GM19035 (cell line): Measurements from ENCODE around the gene CNTNAP4.

ENCODE experiments used
- ATAC-seq: cut with Tn5 transposase; IDR thresholded peaks from one replicate; pipeline ENCODE4 v1.9.1; 2021; ENCODE audit not compliant: unreplicated experiment

Gene CNTNAP4

DNA sequence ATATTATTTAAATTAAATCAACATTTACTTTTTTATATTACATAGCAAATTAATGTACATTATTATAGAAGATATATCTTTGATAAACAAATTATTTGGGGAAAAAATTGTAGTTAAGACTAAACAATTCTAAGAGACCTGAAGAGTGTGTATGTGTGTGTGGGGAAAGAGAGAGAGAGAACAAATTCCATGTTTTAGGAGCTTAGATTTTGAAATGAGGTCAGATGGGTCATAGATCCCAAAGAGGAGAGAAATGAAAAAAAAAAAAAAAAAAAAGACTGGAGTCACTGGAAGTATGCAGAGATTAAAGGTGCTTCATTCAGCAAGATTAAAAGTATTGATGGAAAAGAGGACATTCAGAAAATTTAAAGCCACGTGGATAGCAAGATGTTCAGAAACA lies 206.8 kb downstream of the CNTNAP4 start:
- no peak for ATAC-seq

DNA sequence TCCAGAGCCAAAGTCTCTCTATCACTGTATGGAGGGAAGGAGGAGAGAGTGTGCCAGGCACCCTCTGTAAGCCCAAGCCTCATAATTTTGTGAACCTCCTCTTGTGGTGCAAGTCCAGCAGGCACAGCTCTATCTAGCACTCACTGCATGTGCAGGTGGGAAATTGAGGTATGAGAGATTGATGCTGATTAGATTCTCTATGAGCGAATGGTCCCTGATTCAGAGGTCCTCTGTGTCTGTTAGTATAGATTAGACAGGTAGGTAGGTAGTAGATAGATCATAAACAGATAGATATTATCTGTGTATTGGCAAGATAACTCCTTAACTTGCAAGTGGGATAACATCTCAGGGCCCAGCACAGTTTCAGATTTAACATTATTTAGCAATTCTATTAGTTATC lies 209.5 kb downstream of the CNTNAP4 start:
- no peak for ATAC-seq

GRCh38 chr16:76487411-76488064 lies 210.3 kb downstream of the CNTNAP4 start:
- ATAC-seq, result no peak

DNA sequence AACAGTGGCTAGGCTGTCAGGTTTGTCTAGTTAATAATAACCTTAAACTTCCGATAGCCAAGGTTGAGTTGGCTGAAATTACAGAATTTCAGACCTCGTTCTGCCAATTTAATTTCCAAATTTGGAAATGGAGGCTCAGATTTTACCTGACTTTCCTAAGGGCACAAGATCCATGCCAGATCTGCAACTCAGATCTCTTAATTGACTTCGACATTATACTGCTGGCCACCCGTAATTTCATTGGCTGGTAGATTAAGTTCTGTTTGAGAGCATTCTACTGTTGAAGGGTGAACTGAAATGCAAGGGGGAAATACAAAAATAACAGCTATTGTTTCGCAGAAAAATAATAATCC lies 210.8 kb downstream of the CNTNAP4 start:
- ATAC-seq, result no peak

DNA sequence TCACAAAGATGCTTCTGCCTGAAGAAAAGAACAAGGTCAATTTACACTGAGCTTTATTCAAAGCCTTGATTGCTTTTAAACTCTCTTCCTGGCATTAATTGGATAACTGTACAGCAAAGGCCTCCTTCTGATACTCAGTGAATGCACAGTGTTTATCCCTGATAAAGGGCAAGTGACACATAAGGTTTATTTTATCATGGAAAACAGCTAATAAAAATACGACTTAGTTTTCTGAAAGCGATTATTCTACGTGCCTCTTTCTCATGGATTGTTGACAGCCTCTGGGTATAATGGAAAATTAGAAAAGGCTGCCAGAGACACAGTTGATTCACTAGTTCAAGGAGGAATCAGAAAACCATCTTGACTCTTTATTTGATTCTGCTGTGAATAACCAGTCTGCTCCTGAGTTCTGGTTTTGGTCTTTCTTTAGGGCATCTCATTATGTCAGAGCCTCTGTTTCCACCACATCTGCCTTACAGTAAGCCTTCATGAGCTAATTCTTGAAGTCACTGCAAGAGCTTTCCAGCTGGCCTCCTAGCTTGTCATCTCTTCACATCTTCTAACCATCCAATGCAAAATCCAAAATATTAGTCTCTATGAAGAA lies 212.9 kb downstream of the CNTNAP4 start:
- ATAC-seq, result no peak

DNA sequence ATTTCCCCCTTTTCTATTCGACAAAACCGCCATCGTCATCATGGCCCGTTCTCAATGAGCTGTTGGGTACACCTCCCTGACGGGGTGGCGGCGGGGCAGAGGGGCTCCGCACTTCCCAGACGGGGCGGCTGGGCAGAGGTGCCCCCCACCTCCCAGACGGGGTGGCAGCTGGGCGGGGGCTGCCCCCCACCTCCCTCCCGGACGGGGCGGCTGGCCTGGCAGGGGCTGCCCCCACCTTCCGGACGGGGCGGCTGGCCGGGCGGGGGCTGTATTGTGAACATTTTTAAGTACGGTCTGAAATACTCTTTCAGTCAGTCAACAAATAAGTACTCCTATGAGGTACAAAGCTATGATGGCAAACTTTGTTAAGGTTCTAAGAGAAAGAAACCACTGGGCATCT lies 222.8 kb downstream of the CNTNAP4 start:
- no peak for ATAC-seq

DNA sequence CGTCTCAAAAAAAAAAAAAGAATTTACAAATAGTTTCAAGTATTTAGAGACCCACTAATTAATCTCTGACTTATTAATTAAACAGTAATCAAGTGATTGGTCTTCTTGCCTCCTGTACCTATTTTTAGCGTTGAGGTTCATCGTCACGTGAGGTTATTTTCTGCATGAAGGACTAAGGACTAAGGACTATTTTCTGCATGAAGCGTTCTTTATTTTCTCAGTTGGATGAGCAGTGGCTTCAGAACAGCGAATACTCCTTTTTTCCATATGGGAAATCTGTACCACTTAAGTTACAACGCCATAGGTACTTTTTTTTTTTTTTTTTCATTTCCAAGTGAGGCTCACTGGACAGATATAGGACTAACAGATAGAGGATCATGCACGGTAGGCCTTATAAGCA lies 224.9 kb downstream of the CNTNAP4 start:
- ATAC-seq, result no peak

DNA sequence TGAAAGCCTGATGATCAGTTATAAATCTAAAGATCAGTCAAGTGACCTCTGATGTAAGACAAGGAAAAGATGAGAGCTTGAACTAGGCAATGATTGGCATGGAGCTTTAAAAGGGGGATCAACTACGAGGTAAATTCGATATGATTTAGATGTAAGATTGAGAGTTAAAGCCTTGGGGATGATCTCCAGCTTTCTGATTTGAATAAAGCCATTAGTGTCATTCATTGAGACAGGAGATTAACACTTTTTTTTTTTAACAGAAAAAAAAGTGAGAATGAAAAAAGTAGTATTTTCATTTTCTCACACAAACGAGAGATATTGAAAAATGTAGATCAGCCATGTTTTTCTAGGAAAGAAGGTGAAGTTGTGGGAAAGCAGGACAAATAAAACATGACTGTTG lies 225.4 kb downstream of the CNTNAP4 start:
- ATAC-seq, result no peak

- no peak for ATAC-seq
Observed at GRCh38 chr16:76503091-76503490, 225.9 kb downstream of the CNTNAP4 start.

- no peak for ATAC-seq
Observed at GRCh38 chr16:76511203-76511602, 234.0 kb downstream of the CNTNAP4 start.

DNA sequence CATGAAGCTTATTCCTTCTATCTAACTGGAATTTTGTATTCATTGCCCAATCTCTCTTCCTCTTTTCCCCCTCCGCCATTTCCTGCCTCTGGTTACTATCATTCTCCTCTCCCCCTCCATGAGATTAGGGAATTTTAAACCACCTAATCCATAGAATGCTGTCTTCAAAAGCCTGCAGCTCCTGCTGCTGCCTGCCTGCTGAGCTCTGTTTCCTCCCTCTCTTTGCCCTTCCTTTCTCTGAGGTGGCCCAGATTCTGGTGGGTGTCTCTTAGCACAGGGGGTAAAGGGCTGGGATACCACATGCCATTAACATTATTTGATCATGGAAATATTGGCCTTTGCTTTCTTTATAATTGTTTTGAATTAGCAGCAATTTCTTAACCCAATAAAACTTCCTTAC lies 241.6 kb downstream of the CNTNAP4 start:
- ATAC-seq, result no peak

DNA sequence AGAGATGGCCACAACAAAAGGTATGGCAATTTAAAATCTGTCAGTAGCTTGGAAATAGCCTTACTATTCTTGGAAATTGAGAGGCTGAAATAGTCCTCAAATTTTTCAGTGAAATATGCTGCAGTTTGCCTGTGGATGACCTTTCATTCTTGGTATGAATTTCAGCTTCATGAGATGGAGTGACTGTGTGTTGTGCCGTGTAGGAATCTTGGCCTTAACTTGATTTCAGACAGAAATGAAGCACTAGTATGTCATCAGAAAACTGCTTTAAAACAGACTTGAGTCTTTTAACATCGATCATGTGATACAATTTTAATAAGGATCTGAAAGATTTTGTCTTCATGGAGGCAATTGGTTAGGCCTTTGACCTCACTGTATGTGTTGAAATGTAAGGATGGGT lies 247.2 kb downstream of the CNTNAP4 start:
- no peak for ATAC-seq

- no peak for ATAC-seq
Observed at GRCh38 chr16:76524769-76525168, 247.6 kb downstream of the CNTNAP4 start.

DNA sequence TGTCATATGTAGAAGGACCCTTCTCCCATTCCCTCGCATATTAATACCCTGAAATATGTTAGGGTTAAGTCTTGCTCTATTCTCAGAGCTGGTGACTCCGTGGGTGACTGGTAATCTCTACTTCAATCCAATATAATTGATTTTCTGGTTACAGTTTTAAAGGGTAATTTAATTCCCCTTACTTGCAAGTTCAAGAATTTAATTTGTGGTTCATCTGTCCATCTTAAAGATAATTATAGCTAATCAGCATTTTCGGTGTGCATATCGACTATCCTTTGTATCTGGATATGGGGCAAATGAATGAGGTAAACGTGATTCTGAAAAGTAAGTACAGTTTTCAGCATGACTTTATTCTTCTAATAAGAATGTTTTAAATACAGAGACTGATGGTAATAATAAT lies 250.0 kb downstream of the CNTNAP4 start:
- ATAC-seq, result no peak

DNA sequence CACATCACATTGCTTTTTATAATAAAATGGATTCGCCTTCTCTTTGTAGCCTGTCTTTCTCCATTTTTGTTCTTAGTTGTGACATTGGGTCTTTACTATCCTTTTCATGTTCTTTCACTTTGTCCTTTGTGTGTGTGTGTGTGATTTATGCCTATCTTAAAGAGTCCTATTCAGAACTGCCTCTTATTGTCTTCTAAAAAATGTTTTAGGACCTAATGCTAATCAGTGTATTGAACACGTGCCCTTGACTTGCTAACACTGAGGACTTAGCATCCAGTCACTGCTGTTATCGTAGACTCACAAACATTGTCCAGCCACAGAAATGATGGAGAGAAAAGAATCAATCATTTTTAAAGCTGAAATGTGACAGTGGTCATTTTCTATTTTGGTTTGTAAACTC lies 251.9 kb downstream of the CNTNAP4 start:
- no peak for ATAC-seq

DNA sequence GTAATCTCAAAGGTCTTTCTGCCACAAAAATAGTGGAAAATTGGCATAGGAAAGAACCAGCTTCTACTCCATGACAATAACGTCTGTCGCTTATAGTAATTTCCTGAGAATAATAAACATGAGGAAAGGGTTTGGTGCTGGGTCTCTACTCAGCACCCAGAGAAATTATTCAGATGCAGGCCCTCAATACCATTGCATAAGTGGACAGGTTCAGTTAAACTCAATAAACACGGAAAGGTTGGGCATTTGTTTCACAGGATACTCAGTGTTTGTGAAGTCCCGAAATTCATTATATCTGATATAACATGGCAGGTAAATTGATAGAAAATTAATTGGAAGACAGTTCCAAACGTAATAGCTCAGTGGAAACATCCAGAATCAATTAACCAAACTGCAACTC lies 254.0 kb downstream of the CNTNAP4 start:
- no peak for ATAC-seq

- ATAC-seq, result no peak
Observed at GRCh38 chr16:76532188-76532973, 255.2 kb downstream of the CNTNAP4 start.

GRCh38 chr16:76539609-76540008 lies 262.4 kb downstream of the CNTNAP4 start:
- ATAC-seq, result no peak

GRCh38 chr16:76541070-76541469 lies 263.9 kb downstream of the CNTNAP4 start:
- ATAC-seq, result no peak

- no peak for ATAC-seq
Observed at GRCh38 chr16:76565542-76565941, 288.3 kb downstream of the CNTNAP4 start.

DNA sequence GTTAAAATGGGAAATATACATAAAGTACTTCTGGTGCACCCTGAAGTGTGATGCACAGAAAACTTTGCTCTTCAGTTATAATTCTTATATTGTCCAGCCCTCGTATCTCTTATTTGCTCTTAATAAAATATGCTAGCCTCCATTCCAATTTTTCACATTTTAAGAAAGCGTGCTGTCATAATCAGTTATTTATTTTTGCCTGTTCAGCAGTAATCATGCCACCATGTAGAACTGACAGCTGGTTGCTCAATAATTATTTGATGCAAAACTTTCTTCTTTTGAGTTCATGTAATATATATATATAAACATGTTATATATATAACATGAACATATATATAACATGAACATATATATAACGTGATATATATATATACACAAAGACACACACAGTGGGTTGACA lies 294.6 kb downstream of the CNTNAP4 start:
- no peak for ATAC-seq

- no peak for ATAC-seq
Observed at GRCh38 chr16:76573281-76573680, 296.1 kb downstream of the CNTNAP4 start.
